PC-3 (cell line): Measurements from ENCODE around the gene PLA2G4C.

Source experiments
- EZH2phosphoT487 ChIP-seq: fragments of 300-600 bp; sonication (generic); IDR thresholded peaks from 2 replicates; pipeline ENCODE4 v1.6.1; 2018; ENCODE audit warnings: mild to moderate bottlenecking, antibody characterized with exemption, low read length, borderline replicate concordance
- TF ChIP-seq, protein P1 (sequence below): fragments of 300-600 bp; sonication (generic); conservative IDR thresholded peaks from 2 replicates; pipeline ENCODE4 v1.5.1; 2017; ENCODE audit warnings: antibody characterized with exemption, low read depth, mild to moderate bottlenecking, low read length

DNA sequence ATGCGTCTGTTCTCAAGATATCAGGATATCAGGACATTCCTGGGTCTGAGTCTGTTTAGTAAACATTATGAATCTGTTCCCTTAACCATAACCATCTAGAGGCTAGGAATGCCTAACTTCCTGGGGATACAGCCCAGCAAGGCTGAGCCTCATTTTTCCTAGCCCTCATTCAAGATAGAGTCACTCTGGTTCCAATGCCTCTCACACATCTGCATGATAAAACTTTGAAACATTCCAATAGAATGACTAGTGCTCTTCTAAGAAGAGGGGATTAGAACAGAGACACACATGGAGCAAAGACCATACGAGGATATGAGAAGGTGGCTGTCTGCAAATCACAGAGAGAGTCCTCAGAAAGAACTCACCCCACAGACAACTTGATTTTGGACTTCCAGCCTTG lies 46.1 kb downstream of the PLA2G4C start:
- TF ChIP-seq, protein P1, sequence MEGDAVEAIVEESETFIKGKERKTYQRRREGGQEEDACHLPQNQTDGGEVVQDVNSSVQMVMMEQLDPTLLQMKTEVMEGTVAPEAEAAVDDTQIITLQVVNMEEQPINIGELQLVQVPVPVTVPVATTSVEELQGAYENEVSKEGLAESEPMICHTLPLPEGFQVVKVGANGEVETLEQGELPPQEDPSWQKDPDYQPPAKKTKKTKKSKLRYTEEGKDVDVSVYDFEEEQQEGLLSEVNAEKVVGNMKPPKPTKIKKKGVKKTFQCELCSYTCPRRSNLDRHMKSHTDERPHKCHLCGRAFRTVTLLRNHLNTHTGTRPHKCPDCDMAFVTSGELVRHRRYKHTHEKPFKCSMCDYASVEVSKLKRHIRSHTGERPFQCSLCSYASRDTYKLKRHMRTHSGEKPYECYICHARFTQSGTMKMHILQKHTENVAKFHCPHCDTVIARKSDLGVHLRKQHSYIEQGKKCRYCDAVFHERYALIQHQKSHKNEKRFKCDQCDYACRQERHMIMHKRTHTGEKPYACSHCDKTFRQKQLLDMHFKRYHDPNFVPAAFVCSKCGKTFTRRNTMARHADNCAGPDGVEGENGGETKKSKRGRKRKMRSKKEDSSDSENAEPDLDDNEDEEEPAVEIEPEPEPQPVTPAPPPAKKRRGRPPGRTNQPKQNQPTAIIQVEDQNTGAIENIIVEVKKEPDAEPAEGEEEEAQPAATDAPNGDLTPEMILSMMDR = no peak
- TF ChIP-seq EZH2phosphoT487 = no peak
